Tibial nerve (tissue), 3 donors: ENCODE results near the gene PIEZO1.

ENCODE experiments used
- POLR2A ChIP-seq, 2 donors: fragments of 450-650 bp; IDR thresholded peaks; one replicate each; pipeline ENCODE4 v1.6.1; 2017; ENCODE audit warnings: antibody characterized with exemption in 2 of 2, mild to moderate bottlenecking in 2 of 2, moderate library complexity in 2 of 2
- TF ChIP-seq, protein P1 (sequence below), 5 experiments: fragments of 200-600 bp in 3 of 5; fragments of 450-650 bp in 2 of 5; sonication (generic) in 3 of 5; IDR thresholded peaks; one replicate each; pipeline ENCODE4 v1.5.1; 2016 to 2019; ENCODE audit warnings: antibody characterized with exemption in 5 of 5, mild to moderate bottlenecking in 3 of 5, moderate library complexity in 2 of 5

DNA sequence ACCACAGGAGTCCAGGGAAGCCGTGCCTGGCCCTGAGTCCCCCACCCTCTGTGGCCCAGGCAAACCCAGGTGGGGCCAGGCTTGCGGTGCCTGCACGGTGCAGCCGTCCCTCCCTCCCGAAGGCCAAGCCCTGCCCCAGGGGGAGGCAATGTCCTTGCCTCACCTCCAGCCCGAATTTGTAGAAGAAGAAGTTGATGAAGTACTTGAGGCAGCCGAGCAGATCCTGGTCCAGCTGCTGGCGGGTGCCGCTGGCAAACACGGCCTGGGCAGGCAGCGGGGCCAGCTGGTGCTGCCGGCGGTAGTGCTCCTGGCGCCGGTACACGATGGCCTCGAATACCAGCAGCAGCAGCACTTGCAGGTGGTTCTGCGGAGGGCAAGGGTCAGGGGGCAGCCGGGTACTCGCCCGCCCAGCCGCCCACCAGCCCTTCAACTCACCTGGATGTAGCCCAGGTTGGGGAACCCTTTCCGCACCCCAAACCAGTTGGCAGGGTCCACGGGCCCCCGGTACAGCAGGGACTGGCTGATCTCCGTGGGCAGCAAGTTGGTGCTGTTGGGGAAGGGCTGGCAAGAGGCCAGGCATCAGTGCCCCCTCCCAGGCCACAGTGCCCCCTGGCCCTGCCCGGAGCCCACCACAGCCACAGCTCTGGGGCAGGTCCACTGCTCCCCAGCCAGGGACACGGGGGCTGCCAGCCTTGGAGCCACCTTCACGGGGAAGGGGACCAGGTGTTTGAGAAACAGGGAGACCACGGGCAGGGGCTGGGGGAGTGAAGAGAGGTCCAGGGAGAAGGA lies 52.7 kb downstream of the PIEZO1 start:
- TF ChIP-seq, protein P1, sequence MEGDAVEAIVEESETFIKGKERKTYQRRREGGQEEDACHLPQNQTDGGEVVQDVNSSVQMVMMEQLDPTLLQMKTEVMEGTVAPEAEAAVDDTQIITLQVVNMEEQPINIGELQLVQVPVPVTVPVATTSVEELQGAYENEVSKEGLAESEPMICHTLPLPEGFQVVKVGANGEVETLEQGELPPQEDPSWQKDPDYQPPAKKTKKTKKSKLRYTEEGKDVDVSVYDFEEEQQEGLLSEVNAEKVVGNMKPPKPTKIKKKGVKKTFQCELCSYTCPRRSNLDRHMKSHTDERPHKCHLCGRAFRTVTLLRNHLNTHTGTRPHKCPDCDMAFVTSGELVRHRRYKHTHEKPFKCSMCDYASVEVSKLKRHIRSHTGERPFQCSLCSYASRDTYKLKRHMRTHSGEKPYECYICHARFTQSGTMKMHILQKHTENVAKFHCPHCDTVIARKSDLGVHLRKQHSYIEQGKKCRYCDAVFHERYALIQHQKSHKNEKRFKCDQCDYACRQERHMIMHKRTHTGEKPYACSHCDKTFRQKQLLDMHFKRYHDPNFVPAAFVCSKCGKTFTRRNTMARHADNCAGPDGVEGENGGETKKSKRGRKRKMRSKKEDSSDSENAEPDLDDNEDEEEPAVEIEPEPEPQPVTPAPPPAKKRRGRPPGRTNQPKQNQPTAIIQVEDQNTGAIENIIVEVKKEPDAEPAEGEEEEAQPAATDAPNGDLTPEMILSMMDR (IDR thresholded peaks at IDR 0.05) = no peak
- no peak for TF ChIP-seq POLR2A (IDR thresholded peaks at IDR 0.05)
